Mesodermal cell (in vitro differentiated cells): Measurements from ENCODE around the gene IRF2BP2.

Experiments
- H3K27ac ChIP-seq: 2 replicates; pipeline ENCODE4 v1.7.0; 2013; ENCODE audit warnings: mild to moderate bottlenecking, low read depth, low read length, moderate library complexity; ENCODE audit not compliant: severe bottlenecking
- H3K36me3 ChIP-seq: 2 replicates; pipeline ENCODE4 v1.7.1; 2013; ENCODE audit warnings: mild to moderate bottlenecking, low read length, moderate library complexity; ENCODE audit not compliant: control insufficient read depth, insufficient read depth
- H3K4me1 ChIP-seq: one replicate; pipeline ENCODE4 v1.7.1; 2013; ENCODE audit warnings: mild to moderate bottlenecking, low read length; ENCODE audit not compliant: insufficient read depth, control insufficient read depth, poor library complexity, severe bottlenecking
- H3K4me3 ChIP-seq: 2 replicates; pipeline ENCODE4 v1.7.0; 2013; ENCODE audit warnings: low read length, control low read depth, mild to moderate bottlenecking; ENCODE audit not compliant: insufficient read depth, poor library complexity, severe bottlenecking; ENCODE audit errors: extremely low read depth
- H3K9me3 ChIP-seq: 2 replicates; pipeline ENCODE4 v1.7.1; 2013; ENCODE audit warnings: mild to moderate bottlenecking, low read length, moderate library complexity; ENCODE audit not compliant: control insufficient read depth
- WGBS, 2 experiments: methylation state at CpG; one replicate each; pipeline ENCODE4 v1.1.5; 2013; ENCODE audit warnings: missing lambda C conversion rate in 2 of 2; ENCODE audit not compliant: insufficient coverage in 2 of 2; 5-methylcytosine and 5-hydroxymethylcytosine counted together

IRF2BP2 gene

DNA sequence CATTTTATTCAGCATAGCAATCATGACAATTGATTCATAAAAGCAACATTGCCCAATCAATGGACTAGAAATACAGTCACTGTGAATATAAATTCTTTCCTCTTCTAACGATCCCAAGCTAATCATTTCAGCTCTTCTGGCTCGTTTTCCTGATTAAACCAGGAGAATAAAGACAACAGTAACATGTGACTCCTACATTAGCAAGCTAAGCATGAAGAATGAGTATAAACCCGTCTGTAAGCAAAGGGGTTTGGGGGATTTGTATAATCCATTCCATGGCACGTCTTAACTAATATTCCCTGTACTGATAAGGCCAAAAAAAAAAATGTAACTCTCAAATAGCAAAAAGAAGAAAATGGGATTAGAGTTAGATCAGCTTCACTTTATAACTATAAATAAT is 21.6 kb downstream of the IRF2BP2 start:
- no peaks in the 10 kb centered on the region for H3K36me3 ChIP-seq
- H3K27ac ChIP-seq: no peak overlapping the region
- WGBS, 2 experiments: 100% methylated on average over 1 of the region's 4 CpGs; no CpG with 5 or more reads in 1 of the 2 experiments
- H3K4me1 ChIP-seq: no peaks in the 10 kb centered on the region
- no peaks in the 10 kb centered on the region for H3K9me3 ChIP-seq
- H3K4me3 ChIP-seq: no peak overlapping the region

- no peak overlapping the region for H3K4me3 ChIP-seq
- no peaks in the 10 kb centered on the region for H3K36me3 ChIP-seq
- H3K27ac ChIP-seq: no peak overlapping the region
- H3K9me3 ChIP-seq: no peaks in the 10 kb centered on the region
- no peaks in the 10 kb centered on the region for H3K4me1 ChIP-seq
- 83 to 95% methylated on average over 8 to 10 of the region's 12 CpGs for WGBS, 2 experiments
Observed at GRCh38 chr1:234586892-234587485, 23.0 kb downstream of the IRF2BP2 start.

- Histone ChIP-seq H3K4me1 (no peaks in the 10 kb centered on the region), H3K9me3 (no peaks in the 10 kb centered on the region), H3K27ac (no peak overlapping the region)
Observed at GRCh38 chr1:234586304-234586703, 23.7 kb downstream of the IRF2BP2 start.

GRCh38 chr1:234585330-234586055 is 24.5 kb downstream of the IRF2BP2 start:
- H3K36me3 ChIP-seq: no peaks in the 10 kb centered on the region
- 86 to 93% methylated on average over 4 to 5 of the region's 8 CpGs for WGBS, 2 experiments
- no peaks in the 10 kb centered on the region for H3K9me3 ChIP-seq
- H3K27ac ChIP-seq: no peak overlapping the region
- H3K4me3 ChIP-seq: no peak overlapping the region
- H3K4me1 ChIP-seq: no peaks in the 10 kb centered on the region

More at GRCh38 chr1:234586304-234586703, 23.7 kb downstream of the IRF2BP2 start:
- Histone ChIP-seq H3K36me3 (no peaks in the 10 kb centered on the region), H3K4me3 (no peak overlapping the region)
- WGBS, 2 experiments: 90 to 96% methylated on average over 5 of the region's 5 CpGs

DNA sequence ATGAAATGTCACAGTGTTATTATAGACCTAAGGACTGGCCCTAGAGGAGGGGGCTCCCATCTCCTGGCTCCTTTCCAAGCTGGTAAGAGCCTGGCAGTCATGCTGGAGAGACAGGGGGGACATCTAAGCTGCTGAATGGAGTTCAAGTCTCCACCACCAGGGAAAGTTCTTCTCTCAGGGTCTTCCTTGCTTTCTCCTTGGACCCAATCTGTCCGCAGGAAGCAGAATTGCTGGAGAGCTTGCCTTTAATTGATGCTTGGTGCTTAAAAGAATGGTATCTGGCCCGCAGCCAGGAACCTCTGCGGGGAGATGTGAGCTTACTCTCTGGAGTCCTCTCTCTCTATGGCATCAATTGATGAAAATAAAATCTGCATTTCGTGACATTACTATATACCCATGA is 25.1 kb downstream of the IRF2BP2 start:
- Histone ChIP-seq H3K27ac (no peak overlapping the region), H3K4me1 (no peaks in the 10 kb centered on the region), H3K4me3 (no peak overlapping the region), H3K36me3 (no peaks in the 10 kb centered on the region), H3K9me3 (no peaks in the 10 kb centered on the region)
- WGBS, 2 experiments: 100% methylated on average over 2 of the region's 4 CpGs; no CpG with 5 or more reads in 1 of the 2 experiments

- no peak overlapping the region for H3K4me3 ChIP-seq
- no peaks in the 10 kb centered on the region for H3K36me3 ChIP-seq
- 88 to 92% methylated on average over 6 of the region's 6 CpGs for WGBS, 2 experiments
- H3K27ac ChIP-seq: no peak overlapping the region
- no peaks in the 10 kb centered on the region for H3K9me3 ChIP-seq
- no peaks in the 10 kb centered on the region for H3K4me1 ChIP-seq
Observed at GRCh38 chr1:234584420-234584805, 25.6 kb downstream of the IRF2BP2 start.

DNA sequence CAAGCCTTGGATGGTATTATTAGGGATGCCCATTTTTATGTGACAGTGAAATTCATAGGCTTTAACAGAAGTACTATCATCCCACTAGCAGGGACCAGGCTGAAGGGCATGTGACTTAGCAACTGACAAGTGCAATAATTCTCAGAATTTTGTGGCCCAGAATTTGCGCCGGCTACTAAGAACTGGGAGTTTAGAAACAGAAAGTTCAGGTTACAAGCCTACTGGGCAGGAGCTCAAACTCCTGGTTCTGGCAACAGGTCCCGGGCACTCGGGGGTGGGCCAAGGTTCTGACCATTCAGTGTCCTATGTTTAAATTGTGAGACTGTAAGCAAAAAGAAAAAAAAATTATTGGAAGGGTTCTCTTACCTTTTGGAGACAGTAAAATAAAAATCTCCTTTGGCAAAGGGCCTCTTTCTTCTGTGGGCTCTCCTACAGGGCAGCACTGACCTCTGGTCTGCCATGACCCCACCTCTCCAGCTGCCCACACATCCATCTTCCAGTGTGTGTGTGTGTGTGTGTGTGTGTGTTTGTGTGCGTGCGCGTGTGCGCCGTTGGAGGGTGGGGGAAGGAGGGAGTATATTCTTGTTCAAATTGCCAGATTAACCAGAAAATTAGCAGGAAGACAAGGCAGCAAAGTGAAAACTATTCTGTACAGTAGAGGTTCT is 26.1 kb downstream of the IRF2BP2 start:
- H3K4me1 ChIP-seq: no peaks in the 10 kb centered on the region
- WGBS, 2 experiments: 93 to 95% methylated on average over 4 of the region's 9 CpGs
- H3K36me3 ChIP-seq: no peaks in the 10 kb centered on the region
- H3K4me3 ChIP-seq: no peak overlapping the region
- H3K27ac ChIP-seq: no peak overlapping the region
- no peaks in the 10 kb centered on the region for H3K9me3 ChIP-seq

GRCh38 chr1:234582681-234583301 is 27.2 kb downstream of the IRF2BP2 start:
- Histone ChIP-seq H3K27ac (peak overlapping the region; percentile 41), H3K4me1 (no peaks in the 10 kb centered on the region)
- 82 to 90% methylated on average over 4 to 6 of the region's 9 CpGs for WGBS, 2 experiments

GRCh38 chr1:234582186-234582585 is 27.8 kb downstream of the IRF2BP2 start:
- WGBS, 2 experiments: 81 to 84% methylated on average over 6 to 7 of the region's 8 CpGs
- H3K9me3 ChIP-seq: no peaks in the 10 kb centered on the region
- no peaks in the 10 kb centered on the region for H3K36me3 ChIP-seq
- no peaks in the 10 kb centered on the region for H3K4me1 ChIP-seq
- no peak overlapping the region for H3K4me3 ChIP-seq
- no peak overlapping the region for H3K27ac ChIP-seq

More at GRCh38 chr1:234582681-234583301, 27.2 kb downstream of the IRF2BP2 start:
- H3K36me3 ChIP-seq: no peaks in the 10 kb centered on the region
- H3K4me3 ChIP-seq: no peak overlapping the region
- H3K9me3 ChIP-seq: no peaks in the 10 kb centered on the region

GRCh38 chr1:234581063-234581714 is 28.8 kb downstream of the IRF2BP2 start:
- H3K4me3 ChIP-seq: no peak overlapping the region
- H3K4me1 ChIP-seq: no peaks in the 10 kb centered on the region
- no peaks in the 10 kb centered on the region for H3K9me3 ChIP-seq
- no peaks in the 10 kb centered on the region for H3K36me3 ChIP-seq
- WGBS, 2 experiments: 76 to 84% methylated on average over 5 to 6 of the region's 7 CpGs
- no peak overlapping the region for H3K27ac ChIP-seq
